GM23248 (cell line): ENCODE measurements around the gene GRP.

Source experiments
- EZH2 ChIP-seq: fragments of 200-600 bp; sonication (generic); IDR thresholded peaks from 2 replicates; pipeline ENCODE4 v1.6.1; 2018; ENCODE audit warnings: antibody characterized with exemption, mild to moderate bottlenecking; ENCODE audit not compliant: insufficient read depth, poor library complexity, severe bottlenecking
- EZH2phosphoT487 ChIP-seq: fragments of 200-600 bp; sonication (generic); IDR thresholded peaks from 2 replicates; pipeline ENCODE4 v1.6.1; 2018; ENCODE audit warnings: antibody characterized with exemption, moderate library complexity, mild to moderate bottlenecking, low read depth; ENCODE audit not compliant: insufficient read depth

DNA sequence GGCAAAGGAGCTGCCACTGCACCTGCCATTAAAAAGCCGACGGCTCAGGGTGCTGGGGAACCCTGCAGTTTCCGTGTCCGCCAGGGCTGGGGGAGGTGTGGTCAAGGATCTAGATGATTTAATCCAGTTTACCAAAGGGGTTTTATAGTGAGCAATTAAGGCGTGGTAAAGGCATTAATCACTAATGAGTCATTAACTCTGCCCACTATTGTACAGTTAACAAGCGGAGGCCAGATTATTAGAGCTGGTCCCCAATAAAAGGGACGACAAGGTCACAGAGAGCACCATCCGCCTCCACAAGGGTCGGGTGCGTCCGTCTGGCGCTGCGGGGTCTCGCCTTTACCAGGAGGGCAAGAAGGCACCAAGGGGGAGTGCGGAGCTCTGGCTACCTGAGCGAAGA, 43.7 kb downstream of the GRP start:
- TF ChIP-seq EZH2phosphoT487 (no peak), EZH2 (no peak)
